ENCODE results near the gene ERN1. TPM values are rescaled to one million over a fixed set of nuclear protein-coding genes. Genes with fewer than 3 reads are reported as not detected.
"Not testable (repeated sequence)": the region's sequence is repeated elsewhere in the genome, so short reads cannot be mapped to it uniquely, and the experiment has no call there.

Gene ERN1
- total RNA-seq, 4 donors from 2014 or later: 8.4 to 12.8 (median 12.1) TPM

GRCh38 chr17:64008830-64009229 is 121.1 kb downstream of the ERN1 start:
- peak overlapping the region in 1 of 4 donors; percentile 47 for H3K27ac ChIP-seq
- H3K36me3 ChIP-seq: no peaks in the 10 kb centered on the region
- no peak for ATAC-seq
- peaks cover 0 to 36% (median 13%) of the 10 kb centered on the region in 3 donors for H3K4me1 ChIP-seq
- no peaks in the 10 kb centered on the region for H3K9me3 ChIP-seq
- no peak overlapping the region for H3K4me3 ChIP-seq
- peaks cover 26% of the 10 kb centered on the region for H3K27me3 ChIP-seq
- 35% methylated on average over 2 of the region's 4 CpGs; no CpG with 5 or more reads in 1 of the 2 donors for WGBS, 2 donors (ENCODE audit: low coverage in 1 of 2)
- no peak for TF ChIP-seq EP300 (IDR thresholded peaks at IDR 0.05)
- no peak for TF ChIP-seq POLR2AphosphoS5 (IDR thresholded peaks at IDR 0.05)
- TF ChIP-seq CTCF (IDR thresholded peaks at IDR 0.05): no peak
- TF ChIP-seq POLR2A (IDR thresholded peaks at IDR 0.05): no peak

GRCh38 chr17:64008346-64008745 is 121.6 kb downstream of the ERN1 start:
- H3K27me3 ChIP-seq: peaks cover 25% of the 10 kb centered on the region
- 27 to 83% methylated on average over 1 to 5 of the region's 5 CpGs for WGBS, 2 donors (ENCODE audit: low coverage in 1 of 2)
- no peaks in the 10 kb centered on the region for H3K36me3 ChIP-seq
- no peaks in the 10 kb centered on the region for H3K9me3 ChIP-seq
- H3K27ac ChIP-seq: peak overlapping the region in 2 of 4 donors; percentile 37 to 47
- no peak for TF ChIP-seq POLR2AphosphoS5 (IDR thresholded peaks at IDR 0.05)
- no peak for TF ChIP-seq CTCF (IDR thresholded peaks at IDR 0.05)
- TF ChIP-seq POLR2A (IDR thresholded peaks at IDR 0.05): no peak
- TF ChIP-seq EP300 (IDR thresholded peaks at IDR 0.05): no peak
- no peak overlapping the region for H3K4me3 ChIP-seq
- no peak for ATAC-seq
- peaks cover 0 to 36% (median 13%) of the 10 kb centered on the region in 3 donors for H3K4me1 ChIP-seq

- Histone ChIP-seq H3K36me3 (no peaks in the 10 kb centered on the region), H3K4me3 (no peak overlapping the region), H3K27me3 (peaks cover 24% of the 10 kb centered on the region), H3K9me3 (no peaks in the 10 kb centered on the region), H3K4me1 (peaks cover 0 to 36% (median 13%) of the 10 kb centered on the region in 3 donors), H3K27ac (peak overlapping the region in 3 of 4 donors; percentile 12 to 47 (median 37))
- no peak for TF ChIP-seq EP300 (IDR thresholded peaks at IDR 0.05)
- no peak for TF ChIP-seq POLR2A (IDR thresholded peaks at IDR 0.05)
- TF ChIP-seq CTCF (IDR thresholded peaks at IDR 0.05): no peak
- no peak for TF ChIP-seq POLR2AphosphoS5 (IDR thresholded peaks at IDR 0.05)
- no peak for ATAC-seq
- 20 to 100% methylated on average over 1 of the region's 5 CpGs for WGBS, 2 donors (ENCODE audit: low coverage in 1 of 2)
Observed at GRCh38 chr17:64007838-64008282, 122.1 kb downstream of the ERN1 start.

- H3K9me3 ChIP-seq, H3K36me3 ChIP-seq, ATAC-seq, H3K4me3 ChIP-seq: not testable (repeated sequence)
- peaks cover 0 to 36% (median 13%) of the 10 kb centered on the region in 3 donors for H3K4me1 ChIP-seq
- peaks cover 27% of the 10 kb centered on the region for H3K27me3 ChIP-seq
- WGBS, 2 donors (ENCODE audit: low coverage in 1 of 2): 80 to 88% methylated on average over 3 to 4 of the region's 5 CpGs
- peak overlapping the region in 3 of 4 donors; percentile 12 to 47 (median 37) for H3K27ac ChIP-seq
Observed at GRCh38 chr17:64007089-64007837, 122.7 kb downstream of the ERN1 start.

- ATAC-seq: peak; percentile 64
- H3K27ac ChIP-seq: peak overlapping the region in 3 of 4 donors; percentile 49 to 64 (median 60)
- peak overlapping the region in 1 of 2 donors; percentile 24 for H3K4me3 ChIP-seq
- TF ChIP-seq EP300 (IDR thresholded peaks at IDR 0.05) (no peak), POLR2A (IDR thresholded peaks at IDR 0.05) (no peak), POLR2AphosphoS5 (IDR thresholded peaks at IDR 0.05) (peak; percentile 39), CTCF (IDR thresholded peaks at IDR 0.05) (no peak)
- peaks cover 34% of the 10 kb centered on the region for H3K27me3 ChIP-seq
- no peaks in the 10 kb centered on the region for H3K9me3 ChIP-seq
- peaks cover 0 to 36% (median 18%) of the 10 kb centered on the region in 3 donors for H3K4me1 ChIP-seq
- WGBS, 2 donors (ENCODE audit: low coverage in 1 of 2): 60% methylated on average over 1 of the region's 13 CpGs; no CpG with 5 or more reads in 1 of the 2 donors
- no peaks in the 10 kb centered on the region for H3K36me3 ChIP-seq
Observed at GRCh38 chr17:64006361-64007088, 123.4 kb downstream of the ERN1 start.

All from gastroesophageal sphincter (tissue), 4 donors.